IMR-90 (cell line): ENCODE results near the gene SYNGR3. TPM values are rescaled to one million over a fixed set of nuclear protein-coding genes. Genes with fewer than 3 reads are reported as not detected.

Experiments
- ATAC-seq: fragments of 200-7000 bp; cut with Tn5 transposase; 2 replicates; pipeline ENCODE4 v1.9.1; 2020; ENCODE audit warnings: low read depth, mild to moderate bottlenecking, moderate library complexity
- BruUV-seq: library from RNA; stranded (reverse); fragments of 400-500 nt; replicated peaks from 2 replicates; lab custom pipeline; 2021; lab: Mats Ljungman, UMichigan
- CTCF ChIA-PET: fragments of 300-600 bp; formaldehyde crosslinking; extraction: SDS; loops from one replicate; lab custom pipeline; 2021; ENCODE audit warnings: antibody characterized with exemption; lab: Yijun Ruan, JAX
- POLR2A ChIA-PET: fragments of 300-600 bp; sonication (Branson Sonifier 250); formaldehyde crosslinking; loops from one replicate; lab custom pipeline; 2022; ENCODE audit warnings: antibody characterized with exemption; ENCODE audit not compliant: unreplicated experiment; lab: Charles Lee
- DNase-seq: peaks from one replicate; pipeline ENCODE4 v3.0.0; 2013
- H2AFZ ChIP-seq: replicated peaks from 2 replicates; pipeline ENCODE3; 2013; ENCODE audit warnings: low read length, mild to moderate bottlenecking; ENCODE audit not compliant: poor library complexity
- H2AK5ac ChIP-seq: 2 replicates; pipeline ENCODE4 v1.6.1; 2013; ENCODE audit warnings: low read depth, low read length, inconsistent platforms
- H2AK9ac ChIP-seq: replicated peaks from 2 replicates; pipeline ENCODE3; 2013; ENCODE audit warnings: mild to moderate bottlenecking, low read depth, low read length, moderate library complexity; ENCODE audit not compliant: poor library complexity
- H2BK120ac ChIP-seq: 2 replicates; pipeline ENCODE4 v1.6.1; 2013; ENCODE audit warnings: low read depth, low read length, inconsistent platforms
- H2BK15ac ChIP-seq: 3 replicates; pipeline ENCODE4 v1.6.1; 2013; ENCODE audit warnings: low read depth, low read length, inconsistent platforms
- H2BK20ac ChIP-seq: 2 replicates; pipeline ENCODE4 v1.6.1; 2013; ENCODE audit warnings: low read depth, mild to moderate bottlenecking, inconsistent platforms, low read length, moderate library complexity
- H2BK5ac ChIP-seq: 2 replicates; pipeline ENCODE4 v1.6.1; 2013; ENCODE audit warnings: mild to moderate bottlenecking, low read depth, low read length, inconsistent platforms; ENCODE audit not compliant: poor library complexity, severe bottlenecking
- H3K14ac ChIP-seq: replicated peaks from 2 replicates; pipeline ENCODE4 v1.6.1; 2013; ENCODE audit warnings: low read depth, low read length, inconsistent platforms
- H3K18ac ChIP-seq: 2 replicates; pipeline ENCODE4 v1.6.1; 2013; ENCODE audit warnings: low read depth, low read length, control low read depth
- H3K23ac ChIP-seq: 2 replicates; pipeline ENCODE4 v1.6.1; 2013; ENCODE audit warnings: low read depth, low read length, inconsistent platforms
- H3K27ac ChIP-seq: 2 replicates; pipeline ENCODE4 v1.5.1; 2013; ENCODE audit warnings: mild to moderate bottlenecking, control low read depth, low read length; ENCODE audit not compliant: insufficient read depth
- H3K27me3 ChIP-seq: 2 replicates; pipeline ENCODE4 v1.6.1; 2013; ENCODE audit warnings: low read length; ENCODE audit not compliant: control insufficient read depth, insufficient read depth
- H3K36me3 ChIP-seq: 2 replicates; pipeline ENCODE4 v1.6.1; 2013; ENCODE audit warnings: low read length, mixed read lengths; ENCODE audit not compliant: control insufficient read depth, insufficient read depth
- H3K4ac ChIP-seq: 2 replicates; pipeline ENCODE4 v1.6.1; 2013; ENCODE audit warnings: low read depth, low read length, inconsistent platforms
- H3K4me1 ChIP-seq: 2 replicates; pipeline ENCODE4 v1.6.1; 2013; ENCODE audit warnings: low read length, mixed read lengths; ENCODE audit not compliant: control insufficient read depth, insufficient read depth
- H3K4me2 ChIP-seq: 2 replicates; pipeline ENCODE4 v1.6.1; 2013; ENCODE audit warnings: low read depth, mild to moderate bottlenecking, control low read depth, low read length, moderate library complexity
- H3K4me3 ChIP-seq: 2 replicates; pipeline ENCODE4 v1.5.1; 2013; ENCODE audit warnings: low read depth, mild to moderate bottlenecking, control low read depth, low read length, moderate library complexity; ENCODE audit not compliant: insufficient read depth
- H3K56ac ChIP-seq: 2 replicates; pipeline ENCODE4 v1.6.1; 2013; ENCODE audit warnings: low read length, inconsistent platforms; ENCODE audit not compliant: insufficient read depth; ENCODE audit errors: extremely low read depth
- H3K79me1 ChIP-seq, 2 experiments: 2 replicates each; pipeline ENCODE4 v1.6.1; 2013; ENCODE audit warnings: low read length in 2 of 2, inconsistent platforms in 1 of 2, low read depth in 1 of 2
- H3K9ac ChIP-seq: 2 replicates; pipeline ENCODE4 v1.6.1; 2013; ENCODE audit warnings: low read depth, low read length, control low read depth
- H3K9me1 ChIP-seq: 2 replicates; pipeline ENCODE4 v1.6.1; 2013; ENCODE audit warnings: low read length, inconsistent platforms; ENCODE audit not compliant: insufficient read depth
- H3K9me3 ChIP-seq: 2 replicates; pipeline ENCODE4 v1.6.1; 2013; ENCODE audit warnings: low read length; ENCODE audit not compliant: control insufficient read depth, insufficient read depth
- H4K20me1 ChIP-seq: 2 replicates; pipeline ENCODE4 v1.6.1; 2013; ENCODE audit warnings: low read length, inconsistent platforms; ENCODE audit not compliant: insufficient read depth
- H4K5ac ChIP-seq: 2 replicates; pipeline ENCODE4 v1.6.1; 2013; ENCODE audit warnings: mild to moderate bottlenecking, low read depth, low read length, control low read depth
- H4K8ac ChIP-seq, 2 experiments: 2 replicates each; pipeline ENCODE4 v1.6.1; 2013; ENCODE audit warnings: low read depth in 2 of 2, low read length in 2 of 2, control low read depth in 1 of 2, inconsistent platforms in 1 of 2
- H4K91ac ChIP-seq: 2 replicates; pipeline ENCODE4 v1.6.1; 2013; ENCODE audit warnings: low read depth, low read length, inconsistent platforms; ENCODE audit not compliant: insufficient read depth
- FOS ChIP-seq: fragments of 150-350 bp; IDR thresholded peaks from 2 replicates; pipeline ENCODE4 v1.6.1; 2016; ENCODE audit warnings: low read depth, low read length
- MAFK ChIP-seq: IDR thresholded peaks from 2 replicates; pipeline ENCODE4 v1.6.1; 2012; ENCODE audit warnings: low read depth, low read length, improper control_type of control experiment
- POLR2A ChIP-seq: IDR thresholded peaks from 2 replicates; pipeline ENCODE4 v1.6.1; 2012; ENCODE audit warnings: mild to moderate bottlenecking, low read depth, low read length
- RFX5 ChIP-seq: IDR thresholded peaks from 2 replicates; pipeline ENCODE4 v1.8.0; 2012; ENCODE audit warnings: low read depth, mild to moderate bottlenecking, low read length, moderate library complexity
- SMC3 ChIP-seq: fragments of 150-350 bp; IDR thresholded peaks from 2 replicates; pipeline ENCODE4 v1.6.1; 2016; ENCODE audit warnings: low read depth, mild to moderate bottlenecking, antibody characterized with exemption, low read length, moderate library complexity
- WGBS, 2 experiments: methylation state at CpG; one replicate each; pipeline versions ENCODE4 v1.1.5 to v1.1.7; 2013; ENCODE audit warnings: missing lambda C conversion rate in 2 of 2; ENCODE audit not compliant: insufficient read length in 1 of 2; ENCODE audit errors: extremely low coverage in 2 of 2; 5-methylcytosine and 5-hydroxymethylcytosine counted together
- dilution Hi-C: fragments of 300-500 bp; cut with HindIII; formaldehyde crosslinking; loops from one replicate; pipeline ENCODE4 v1.14.3; 2018; ENCODE audit warnings: low sequenced_read_pairs; ENCODE audit not compliant: unreplicated experiment
- in situ Hi-C: fragments of 300-500 bp; cut with MboI; formaldehyde crosslinking; loops from 3 replicates; pipeline ENCODE4 v1.14.3; 2019; ENCODE audit warnings: low sequenced_read_pairs, inconsistent platforms, mixed read lengths
- intact Hi-C: fragments of 100-400 bp; cut with micrococcal nuclease; formaldehyde crosslinking; loops from 2 replicates; pipeline ENCODE4 v1.10.0; 2022
- polyA plus RNA-seq, 3 experiments: library from polyadenylated mRNA; depleted of rRNA; stranded (reverse); fragments of >200 nt; gene quantifications; 2 replicates each; pipeline ENCODE4 v1.2.3, GENCODE V29; 2012; ENCODE audit warnings: low replicate concordance in 1 of 3
- total RNA-seq: library from RNA; depleted of rRNA; stranded (reverse); fragments of >200 nt; gene quantifications from 2 replicates; pipeline ENCODE4 v1.2.3, GENCODE V29; 2012
- TF ChIP-seq, protein P1 (sequence below): fragments of 150-350 bp; IDR thresholded peaks from 2 replicates; pipeline ENCODE4 v1.6.1; 2016; ENCODE audit warnings: low read depth, mild to moderate bottlenecking, low read length, moderate library complexity, borderline replicate concordance

Gene SYNGR3
- total and polyA plus RNA-seq, 2 of the 4 experiments (the other 2 are of a cell fraction), result 1.8 to 5.8 TPM

GRCh38 chr16:2003231-2003826 lies 13.6 kb downstream of the SYNGR3 start:
- peaks cover 71% of the 10 kb centered on the region for H4K20me1 ChIP-seq
- H3K36me3 ChIP-seq, result peaks cover 54% of the 10 kb centered on the region
- no peak overlapping the region for H3K4me2 ChIP-seq
- no peak overlapping the region for H2AK9ac ChIP-seq
- CTCF ChIA-PET, result interaction anchor here (0.9 to 1.7 kb wide), 3 partner anchors 10 to 24 kb away, joined by 3 to 8 read pairs (median 5); no protein-coding TSS in a partner anchor
- H4K5ac ChIP-seq, result no peak overlapping the region
- 88% methylated on average over 3 of the region's 8 CpGs; no CpG with 5 or more reads in 1 of the 2 experiments for WGBS, 2 experiments
- peaks cover 8% of the 10 kb centered on the region; the same call in 1 of the 2 replicates for H3K9me1 ChIP-seq
- no peaks in the 10 kb centered on the region for H3K27me3 ChIP-seq
- H2BK120ac ChIP-seq, result no peak overlapping the region
- DNase-seq (no peak), ATAC-seq (no peak)
- H3K56ac ChIP-seq, result no peak overlapping the region
- H2AFZ ChIP-seq, result no peak overlapping the region
- no peak overlapping the region for H3K27ac ChIP-seq
- peaks cover 10 to 83% of the 10 kb centered on the region in 2 experiments; a peak in 3 of 4 replicates for H3K79me1 ChIP-seq
- H3K9ac ChIP-seq, result no peak overlapping the region
- H4K91ac ChIP-seq, result no peak overlapping the region
- H3K18ac ChIP-seq, result no peak overlapping the region
- POLR2A ChIA-PET, result interaction anchor here (1.0 kb wide), 1 partner anchor 152 kb away, joined by 3 read pairs; the partner anchor contains the start of gene TRAF7
- H2AK5ac ChIP-seq, result peak overlapping the region; percentile 17; the same call in 1 of the 2 replicates
- H2BK5ac ChIP-seq, result no peak overlapping the region
- no peak overlapping the region for H4K8ac ChIP-seq
- H3K4ac ChIP-seq, result no peak overlapping the region
- H3K4me1 ChIP-seq, result peaks cover 21% of the 10 kb centered on the region
- no peak overlapping the region for H3K23ac ChIP-seq
- H3K14ac ChIP-seq, result no peak overlapping the region
- no TSS peak for BruUV-seq
- no peak overlapping the region for H2BK15ac ChIP-seq
- H3K9me3 ChIP-seq, result no peaks in the 10 kb centered on the region
- no peak overlapping the region for H3K4me3 ChIP-seq
- in situ Hi-C loops, result no loop called here
- intact Hi-C loops, result loop anchor here (5.0 kb wide), 1 partner anchor 139 kb away; no protein-coding TSS in a partner anchor
- dilution Hi-C loops, result no loop called here
- H2BK20ac ChIP-seq, result no peak overlapping the region
- TF ChIP-seq MAFK, result no peak
- no peak for TF ChIP-seq RFX5
- no peak for TF ChIP-seq POLR2A
- no peak for TF ChIP-seq FOS
- TF ChIP-seq, protein P1, sequence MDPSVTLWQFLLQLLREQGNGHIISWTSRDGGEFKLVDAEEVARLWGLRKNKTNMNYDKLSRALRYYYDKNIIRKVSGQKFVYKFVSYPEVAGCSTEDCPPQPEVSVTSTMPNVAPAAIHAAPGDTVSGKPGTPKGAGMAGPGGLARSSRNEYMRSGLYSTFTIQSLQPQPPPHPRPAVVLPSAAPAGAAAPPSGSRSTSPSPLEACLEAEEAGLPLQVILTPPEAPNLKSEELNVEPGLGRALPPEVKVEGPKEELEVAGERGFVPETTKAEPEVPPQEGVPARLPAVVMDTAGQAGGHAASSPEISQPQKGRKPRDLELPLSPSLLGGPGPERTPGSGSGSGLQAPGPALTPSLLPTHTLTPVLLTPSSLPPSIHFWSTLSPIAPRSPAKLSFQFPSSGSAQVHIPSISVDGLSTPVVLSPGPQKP, result no peak
- TF ChIP-seq SMC3, result no peak
